ENCODE measurements around the gene TBRG4.

Gene TBRG4

DNA sequence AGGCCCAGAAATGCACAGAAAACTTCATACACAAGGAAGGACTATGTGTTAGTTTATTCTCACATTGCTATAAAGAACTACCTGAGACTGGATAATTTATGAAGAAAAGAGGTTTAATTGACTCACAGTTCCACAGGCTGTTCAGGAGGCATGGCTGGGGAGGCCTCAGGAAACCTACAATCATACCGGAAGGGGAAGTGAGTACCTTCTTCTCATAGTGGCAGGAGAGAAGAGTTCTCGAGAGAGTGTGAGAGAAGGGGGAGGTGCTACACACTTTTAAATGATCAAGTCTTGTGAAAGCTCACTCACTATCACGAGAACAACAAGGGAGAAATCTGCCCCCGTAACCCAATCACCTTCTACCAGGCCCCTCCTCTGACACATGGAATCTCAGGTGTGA, 29.3 kb upstream of the TBRG4 start:
- no peak for DNase-seq

DNA sequence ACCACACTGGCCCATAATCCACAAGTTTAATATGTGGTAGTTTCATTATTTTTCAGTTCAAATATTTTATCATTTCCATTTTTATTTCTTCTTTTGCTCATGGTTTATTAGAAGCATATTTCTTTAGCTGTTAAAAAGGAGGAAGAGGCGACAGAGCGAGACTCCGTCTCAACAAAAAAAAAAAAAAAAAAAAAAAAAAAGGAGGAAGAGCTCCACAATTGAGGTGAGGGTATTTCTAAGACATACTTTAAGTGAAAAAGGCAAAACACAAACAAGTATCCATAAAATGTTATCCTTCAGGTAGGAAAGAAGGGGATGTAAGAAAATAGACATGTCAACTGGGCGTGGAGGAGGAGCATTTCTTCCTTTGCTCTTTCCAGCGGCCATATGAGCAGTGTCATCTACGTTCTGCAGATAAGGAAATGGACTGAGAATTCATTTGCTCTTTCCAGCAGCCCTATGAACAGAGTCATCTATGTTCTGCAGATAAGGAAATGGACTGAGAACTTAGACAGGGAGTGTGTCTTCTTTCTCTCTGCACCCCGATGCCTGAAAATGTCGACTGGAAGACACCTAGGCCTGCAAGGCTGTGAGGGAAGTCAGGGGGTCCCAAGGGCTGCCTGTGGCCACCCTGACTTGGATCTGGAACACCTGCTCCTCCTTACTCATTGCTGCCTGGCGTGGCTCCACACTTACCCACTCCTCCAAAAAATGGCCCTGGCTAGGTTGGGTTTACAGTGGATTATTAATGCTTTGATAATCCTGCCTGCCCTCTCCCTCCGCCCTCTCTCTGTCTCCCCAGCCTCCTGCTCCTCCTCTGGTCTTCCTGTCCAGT, 27.2 kb upstream of the TBRG4 start:
- no peak for DNase-seq

DNA sequence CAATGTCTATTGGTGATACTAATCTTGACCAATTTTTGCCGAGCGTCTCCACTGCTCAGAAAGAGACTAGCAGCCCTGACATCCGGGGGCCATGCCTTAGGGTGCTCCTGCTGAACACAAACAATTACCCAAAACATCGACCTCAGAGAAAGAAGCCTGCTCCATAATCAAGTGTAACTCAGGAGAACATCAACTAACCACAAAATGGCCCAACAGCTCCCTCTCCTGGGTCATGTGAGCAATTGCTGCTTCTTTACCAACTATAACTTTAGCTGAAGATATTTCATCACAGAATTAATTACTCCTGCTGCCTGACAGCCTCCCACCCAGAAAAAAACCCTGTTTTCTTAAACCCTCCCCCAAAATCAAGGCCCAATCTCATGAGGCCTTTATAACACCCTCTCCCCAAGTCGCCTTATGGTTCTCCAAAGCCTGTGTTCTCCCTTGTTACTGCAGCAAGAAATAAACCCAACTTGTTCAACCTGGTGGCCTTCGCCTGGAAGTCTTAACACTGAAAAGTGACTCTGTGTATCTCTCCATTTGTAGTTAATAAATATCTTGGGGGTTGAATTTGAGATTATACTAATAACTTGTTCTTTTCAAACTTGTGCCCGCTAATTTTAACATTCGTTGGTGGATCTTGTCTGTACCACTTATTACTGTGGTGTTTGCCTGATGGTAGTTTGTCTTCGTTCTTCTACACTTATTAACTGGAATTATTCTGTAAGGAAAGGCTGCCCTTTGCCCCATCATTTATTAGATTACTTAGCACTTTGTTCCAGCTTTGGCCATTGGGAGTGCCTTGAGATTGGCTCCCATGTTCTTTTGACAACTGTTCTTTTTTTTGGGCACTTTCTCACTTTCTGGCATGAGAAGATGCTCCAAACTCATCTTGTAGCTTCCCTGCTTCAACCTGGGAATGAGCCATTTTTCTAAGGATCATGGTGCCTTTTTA, 24.9 kb upstream of the TBRG4 start:
- DNase-seq = peak; percentile 65

- no peak for DNase-seq
Observed at GRCh38 chr7:45133877-45134276, 22.4 kb upstream of the TBRG4 start.

DNA sequence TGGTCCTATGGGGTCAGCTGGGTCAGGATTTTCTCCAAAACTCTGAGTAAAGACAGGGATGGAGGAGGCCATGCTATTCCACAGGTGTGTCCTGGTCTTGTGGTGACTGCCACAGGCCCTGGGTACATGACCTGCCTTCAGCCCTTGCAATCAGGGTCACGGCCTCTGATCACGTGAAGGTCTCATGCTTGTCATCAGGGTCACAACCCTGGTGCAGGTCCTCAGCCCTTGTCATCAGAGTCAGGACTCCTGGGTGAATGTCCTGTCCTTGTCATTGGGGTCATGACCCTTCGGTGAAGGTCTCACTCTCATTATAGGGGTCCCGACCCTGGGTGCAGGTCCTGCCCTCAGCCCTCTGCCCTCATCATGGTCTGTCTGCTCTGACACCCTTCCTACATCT, 21.9 kb upstream of the TBRG4 start:
- no peak for DNase-seq

DNA sequence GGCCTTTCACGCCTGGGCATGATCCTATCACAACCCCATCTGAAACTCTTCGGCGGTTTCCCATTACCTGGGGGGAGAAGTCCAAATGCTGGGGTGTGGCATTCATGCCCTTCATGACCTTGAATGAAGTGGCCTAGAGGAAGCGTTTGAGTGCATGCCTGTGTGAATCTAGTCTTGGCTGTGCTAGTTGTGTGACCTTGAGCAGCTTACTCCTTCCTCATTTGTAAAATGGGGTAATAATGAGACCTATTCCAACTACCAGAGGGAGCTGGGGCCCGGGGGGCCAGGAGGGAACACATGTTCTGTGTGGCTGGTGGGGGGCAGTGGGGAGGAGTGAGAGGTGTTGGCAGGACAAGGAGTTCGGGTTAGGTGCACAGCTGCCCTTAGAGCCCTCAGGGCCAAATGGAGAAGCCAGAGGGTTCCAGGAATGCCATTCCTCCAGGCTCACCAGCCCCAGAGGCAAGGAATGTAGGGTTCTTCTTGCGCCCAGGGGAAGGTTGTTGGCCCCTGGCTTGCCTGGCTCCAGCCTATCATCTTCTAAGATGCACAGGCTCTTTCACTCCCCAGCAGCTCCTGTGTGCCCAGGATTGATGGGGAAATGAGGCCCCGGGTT, 21.3 kb upstream of the TBRG4 start:
- DNase-seq = no peak

DNA sequence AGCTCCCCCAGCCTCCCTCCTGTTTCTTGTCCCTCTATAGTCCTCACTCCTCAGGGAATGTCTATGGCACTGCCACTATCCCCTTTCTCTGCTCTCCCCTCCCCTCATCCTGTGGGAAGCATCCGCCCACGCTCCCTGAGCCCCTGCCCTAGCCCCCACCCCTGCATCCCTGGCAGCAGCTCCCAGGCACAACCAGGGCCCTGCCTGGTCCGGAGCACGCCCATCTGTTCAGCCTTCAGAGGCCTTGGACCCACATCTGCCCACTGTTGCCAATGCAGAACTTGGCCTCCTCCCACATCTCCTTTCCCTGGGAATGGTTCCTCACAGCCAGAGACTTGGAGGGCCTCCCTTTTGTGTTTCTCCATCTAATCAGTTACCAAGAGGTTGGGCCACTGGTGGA, 20.4 kb upstream of the TBRG4 start:
- DNase-seq = no peak

DNA sequence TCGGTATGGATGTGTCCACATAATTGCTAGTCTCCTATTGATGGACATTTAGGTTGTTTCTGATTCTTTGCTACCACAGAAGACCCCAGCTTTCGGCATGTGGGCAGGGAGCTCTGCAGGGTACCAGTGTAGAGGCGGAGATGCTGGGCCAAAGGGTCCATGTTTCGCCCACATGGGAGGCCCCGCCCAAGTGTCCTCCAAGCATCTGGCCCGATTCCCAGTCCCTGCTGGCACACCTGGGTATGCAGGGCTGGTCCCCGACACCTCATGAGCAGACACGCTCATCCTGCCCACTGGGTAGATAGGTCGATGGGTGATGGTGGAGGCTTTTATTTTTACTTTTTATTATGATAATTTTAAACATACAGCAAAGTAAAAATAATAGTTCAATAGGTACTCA, 19.4 kb upstream of the TBRG4 start:
- peak; percentile 23 for DNase-seq

DNA sequence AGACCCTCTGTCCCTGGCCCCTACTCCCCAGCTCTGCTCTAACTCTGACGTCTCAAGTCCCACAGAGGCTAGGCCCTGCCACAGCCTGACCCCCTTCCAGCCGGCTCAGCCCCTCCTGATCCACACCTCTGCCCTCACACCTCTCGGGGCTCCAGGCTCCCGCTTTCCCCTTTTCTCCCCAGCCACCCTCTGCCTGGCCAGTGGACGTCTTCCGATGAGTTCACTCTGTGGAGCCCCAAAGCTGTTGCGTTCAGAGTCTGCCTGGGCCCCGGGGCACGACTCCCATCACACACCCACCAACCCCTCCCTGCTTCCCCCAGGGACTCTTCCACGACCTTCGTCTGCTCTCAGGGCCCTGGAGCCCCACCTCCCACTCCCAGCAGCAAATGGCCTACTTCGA, 18.4 kb upstream of the TBRG4 start:
- DNase-seq = no peak

GRCh38 chr7:45129181-45129800, 17.8 kb upstream of the TBRG4 start:
- DNase-seq = no peak

GRCh38 chr7:45126920-45127319, 15.4 kb upstream of the TBRG4 start:
- DNase-seq = no peak

- DNase-seq = no peak
Observed at GRCh38 chr7:45126201-45126600, 14.7 kb upstream of the TBRG4 start.

DNA sequence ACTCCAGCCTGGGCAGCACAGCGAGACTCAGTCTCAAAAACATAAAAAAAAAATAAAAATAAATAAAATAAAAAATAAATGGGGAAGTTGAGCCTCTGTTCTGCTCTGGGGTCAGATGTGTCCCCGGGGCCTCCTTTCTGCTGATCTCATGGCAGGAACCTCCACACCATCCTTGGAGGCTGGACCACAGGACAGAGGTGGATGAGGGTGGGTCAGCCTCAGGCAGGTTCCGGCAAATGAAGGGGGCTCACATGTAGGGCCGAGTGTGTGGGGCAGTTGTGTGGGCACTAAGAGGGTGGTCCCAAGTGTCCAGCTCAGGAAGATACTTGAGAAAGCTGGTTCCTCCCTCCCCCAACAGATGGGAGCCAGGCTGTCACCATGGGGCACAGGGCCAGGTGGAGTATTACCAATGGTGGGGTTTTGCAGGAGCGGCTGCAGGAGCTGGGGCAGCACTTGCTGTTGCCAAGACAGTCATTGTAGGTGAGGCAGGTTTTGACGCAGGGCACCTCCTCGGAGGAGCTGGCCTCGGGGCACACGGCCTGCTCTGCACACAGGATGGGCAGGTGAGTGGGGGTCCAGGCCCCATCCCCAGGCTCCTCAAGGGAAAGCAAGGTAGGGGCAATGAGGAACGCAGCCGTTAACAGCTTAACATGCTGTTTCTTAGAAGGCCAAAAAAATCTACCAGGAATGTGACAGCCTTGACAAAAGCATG, 13.9 kb upstream of the TBRG4 start:
- DNase-seq = no peak

DNA sequence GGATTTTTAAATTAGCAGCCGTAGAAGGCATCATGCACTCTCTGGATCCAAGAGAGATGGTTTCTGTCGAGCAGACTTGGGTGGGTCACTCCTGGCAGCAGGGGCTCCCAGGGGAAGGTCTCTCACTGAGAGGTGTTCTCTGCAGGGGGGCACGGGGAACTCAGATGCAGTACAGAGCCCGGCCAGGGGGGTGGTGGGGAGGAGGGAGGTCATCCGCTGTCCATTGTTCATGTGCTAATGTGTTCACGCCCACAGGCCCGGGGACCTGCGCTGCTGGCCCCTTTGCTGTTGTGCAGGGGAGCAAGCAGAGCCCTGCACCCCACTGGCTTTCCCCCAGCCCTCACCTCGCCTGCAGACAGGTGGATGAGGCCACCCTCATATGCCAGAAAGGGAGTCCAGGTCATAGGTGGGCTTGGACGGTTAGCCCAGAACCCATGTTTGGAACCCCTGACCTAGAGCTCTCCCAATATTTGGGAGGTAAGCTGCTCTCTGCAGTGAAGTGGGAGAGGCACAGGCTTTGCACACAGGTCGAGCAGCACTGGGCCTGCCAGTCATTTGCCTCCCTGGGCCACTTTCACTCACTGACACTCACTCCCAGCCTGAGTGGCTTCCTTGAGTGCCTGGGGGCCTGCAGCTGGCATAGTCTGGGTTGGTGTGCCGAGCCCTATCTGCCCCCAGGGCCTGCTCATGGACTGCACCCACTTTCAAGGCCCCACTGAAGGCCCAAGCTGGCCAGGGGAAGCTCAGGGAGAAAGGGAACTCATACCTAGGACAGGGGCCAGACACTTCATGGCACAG, 12.6 kb upstream of the TBRG4 start:
- no peak for DNase-seq

DNA sequence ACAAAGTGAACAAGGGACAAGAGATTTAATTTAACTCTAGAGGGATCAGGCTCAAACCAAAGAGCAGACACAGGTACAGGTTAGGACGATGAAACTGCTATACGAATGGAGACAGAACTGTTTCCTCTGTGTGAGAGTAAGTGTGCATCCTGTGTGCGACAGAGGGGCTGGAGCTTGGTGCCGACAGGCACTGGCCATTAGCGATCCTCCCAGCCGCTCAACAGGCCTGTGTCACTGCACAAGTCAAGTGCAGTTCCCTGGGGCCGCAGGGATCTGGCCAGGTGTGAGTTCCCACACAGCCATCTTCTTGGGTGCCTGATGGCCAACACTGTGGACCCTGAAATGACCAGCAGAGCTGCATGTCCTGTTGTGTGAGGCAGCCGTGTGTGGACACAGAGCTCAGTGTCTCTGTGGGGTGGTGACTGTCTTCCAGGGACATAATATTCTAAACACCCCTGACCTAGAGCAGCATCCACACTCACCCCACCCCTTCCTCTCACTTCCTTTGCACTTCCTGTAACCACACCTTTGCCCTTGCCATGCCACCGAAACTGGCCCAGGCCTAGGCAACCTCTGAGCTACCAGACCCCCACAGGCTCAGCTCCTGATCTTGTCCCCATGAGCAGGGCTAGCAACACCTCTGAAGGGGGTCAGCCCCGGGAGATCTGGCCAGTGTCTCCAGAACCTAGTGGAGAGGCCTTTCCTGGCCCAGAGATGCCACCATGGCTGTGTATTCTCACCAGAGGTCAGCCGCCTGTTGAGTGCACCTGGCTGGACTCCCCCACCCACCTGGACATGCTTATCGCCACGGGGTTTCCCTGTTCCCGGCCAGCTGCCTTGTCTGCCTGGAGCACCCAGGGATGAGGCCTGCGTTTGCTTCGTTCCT, 11.7 kb upstream of the TBRG4 start:
- no peak for DNase-seq

GRCh38 chr7:45119550-45119949, 8.1 kb upstream of the TBRG4 start:
- DNase-seq = no peak

- no peak for DNase-seq
Observed at GRCh38 chr7:45118889-45119331, 7.4 kb upstream of the TBRG4 start.

DNA sequence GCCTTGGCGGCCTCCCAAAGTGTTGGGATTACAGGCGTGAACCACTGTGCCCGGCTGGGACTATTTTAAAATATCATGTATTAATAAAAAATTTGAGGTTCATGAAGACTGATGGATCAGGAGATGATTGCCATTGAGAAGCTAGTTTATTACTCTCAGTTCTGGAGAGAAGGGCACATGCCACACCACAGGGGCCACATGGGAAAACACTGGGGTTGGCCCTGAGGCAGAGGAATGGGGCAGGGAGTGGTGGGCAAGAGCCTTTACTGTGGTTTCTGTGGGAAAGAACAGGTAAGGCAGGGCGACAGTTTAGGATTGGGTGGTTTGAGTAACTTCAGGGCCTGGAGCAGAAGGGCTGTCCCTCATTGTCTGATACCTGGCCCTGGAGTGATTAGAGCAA, 6.8 kb upstream of the TBRG4 start:
- no peak for DNase-seq

DNA sequence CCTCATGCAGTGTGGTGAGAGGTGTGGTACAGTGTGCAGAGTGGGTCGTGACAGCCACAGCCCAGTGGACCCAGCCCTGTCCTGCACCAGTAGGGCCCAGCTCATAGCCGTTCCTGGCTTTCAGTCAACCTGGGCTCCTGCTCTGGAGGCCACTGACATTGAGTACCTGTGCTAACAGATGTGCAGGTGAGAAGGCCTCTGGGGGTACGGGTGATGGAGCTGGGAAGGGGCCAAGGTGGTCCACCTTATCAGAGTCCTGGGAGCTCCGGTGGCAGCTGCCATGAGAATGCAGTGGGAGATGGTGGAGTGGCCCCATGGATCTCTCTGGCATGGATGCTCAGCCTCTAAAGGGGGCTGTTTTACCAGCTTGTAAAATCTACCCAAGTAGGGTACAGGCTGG, 6.1 kb upstream of the TBRG4 start:
- no peak for DNase-seq

DNA sequence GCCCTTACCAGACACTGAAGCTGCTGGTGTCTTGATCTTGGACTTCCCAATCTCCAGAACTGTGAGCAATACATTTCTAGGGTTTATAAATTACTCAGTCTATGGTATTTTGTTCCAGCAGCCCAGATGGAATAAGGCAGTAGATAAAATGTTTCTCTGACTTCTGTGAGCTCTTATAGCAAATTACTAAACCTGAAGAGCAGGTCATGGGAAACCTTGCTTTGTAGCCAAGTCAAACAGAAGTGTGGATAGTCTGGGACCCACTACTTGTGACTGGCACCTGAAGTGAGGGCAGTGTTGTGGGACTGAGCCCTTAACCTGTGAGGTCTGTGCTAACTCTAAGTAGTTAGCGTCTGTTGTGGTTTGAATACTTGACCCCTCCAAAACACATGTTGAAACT, 4.6 kb upstream of the TBRG4 start:
- no peak for DNase-seq
